HCT116 (cell line): Measurements from ENCODE around the gene CASK.

ENCODE experiments used
- CTCF ChIP-seq, 3 experiments: fragments of 200-600 bp in 1 of 3; sonication (generic) in 1 of 3; IDR thresholded peaks in 2 of 3; conservative IDR thresholded peaks in 1 of 3; 2 replicates each; pipeline ENCODE4 v1.5.1; 2012 to 2017; ENCODE audit warnings: low read depth in 2 of 3, low read length in 2 of 3, antibody characterized with exemption in 1 of 3, borderline replicate concordance in 1 of 3, control low read depth in 1 of 3, mild to moderate bottlenecking in 1 of 3, mixed read lengths in 1 of 3, mixed run types in 1 of 3, moderate library complexity in 1 of 3; ENCODE audit not compliant: insufficient read depth in 1 of 3
- TCF7L2 ChIP-seq: IDR thresholded peaks from 2 replicates; pipeline ENCODE4 v1.7.0; 2011; ENCODE audit warnings: borderline replicate concordance, inconsistent platforms; ENCODE audit not compliant: insufficient read depth, insufficient read length; ENCODE audit errors: extremely low read depth

- TF ChIP-seq CTCF (IDR thresholded peaks at IDR 0.05 in 2 of 3, conservative IDR thresholded peaks at IDR 0.05 in 1 of 3; ENCODE audit: borderline replicate concordance in 1 of 3, insufficient read depth in 1 of 3, low read depth in 2 of 3, low read length in 2 of 3) (no peak), TCF7L2 (no peak)
These were observed 230.3 kb downstream of the CASK start for GRCh38 chrX:41693024-41693423.
